IPS-15b (cell line): ENCODE data around the gene CD300A.

Experiments
- H3K27me3 ChIP-seq: one replicate; pipeline ENCODE4 v1.6.1; 2013; ENCODE audit warnings: low read length; ENCODE audit not compliant: control insufficient read depth, insufficient read depth
- H3K36me3 ChIP-seq: one replicate; pipeline ENCODE4 v1.6.1; 2013; ENCODE audit warnings: low read length; ENCODE audit not compliant: control insufficient read depth, insufficient read depth
- H3K4me1 ChIP-seq: one replicate; pipeline ENCODE4 v1.6.1; 2013; ENCODE audit warnings: mild to moderate bottlenecking, low read length; ENCODE audit not compliant: control insufficient read depth, insufficient read depth
- H3K4me3 ChIP-seq: one replicate; pipeline ENCODE4 v1.5.1; 2013; ENCODE audit warnings: low read depth, low read length
- H3K9ac ChIP-seq: one replicate; pipeline ENCODE4 v1.6.1; 2013; ENCODE audit warnings: low read depth, mild to moderate bottlenecking, low read length
- H3K9me3 ChIP-seq: one replicate; pipeline ENCODE4 v1.6.1; 2013; ENCODE audit warnings: mild to moderate bottlenecking, low read length; ENCODE audit not compliant: control insufficient read depth, insufficient read depth

The CD300A gene

GRCh38 chr17:74466111-74466827 lies at the start of gene CD300A:
TSS of gene CD300A (plus strand) at chr17:74466634. CDS start at chr17:74466704, 70 bp downstream.
- Histone ChIP-seq H3K4me1 (no peaks in the 10 kb centered on the region), H3K9ac (peak within 1 kb of the TSS; percentile 12), H3K4me3 (peak within 1 kb of the TSS; percentile 65), H3K9me3 (no peaks in the 10 kb centered on the region), H3K36me3 (no peaks in the 10 kb centered on the region), H3K27me3 (peaks cover 25% of the 10 kb centered on the region)

- Histone ChIP-seq H3K27me3 (no peaks in the 10 kb centered on the region), H3K4me3 (no peak overlapping the region), H3K9me3 (no peaks in the 10 kb centered on the region), H3K36me3 (no peaks in the 10 kb centered on the region), H3K9ac (no peak overlapping the region), H3K4me1 (no peaks in the 10 kb centered on the region)
These were observed 49.0 kb upstream of the CD300A start for GRCh38 chr17:74417178-74418045.

DNA sequence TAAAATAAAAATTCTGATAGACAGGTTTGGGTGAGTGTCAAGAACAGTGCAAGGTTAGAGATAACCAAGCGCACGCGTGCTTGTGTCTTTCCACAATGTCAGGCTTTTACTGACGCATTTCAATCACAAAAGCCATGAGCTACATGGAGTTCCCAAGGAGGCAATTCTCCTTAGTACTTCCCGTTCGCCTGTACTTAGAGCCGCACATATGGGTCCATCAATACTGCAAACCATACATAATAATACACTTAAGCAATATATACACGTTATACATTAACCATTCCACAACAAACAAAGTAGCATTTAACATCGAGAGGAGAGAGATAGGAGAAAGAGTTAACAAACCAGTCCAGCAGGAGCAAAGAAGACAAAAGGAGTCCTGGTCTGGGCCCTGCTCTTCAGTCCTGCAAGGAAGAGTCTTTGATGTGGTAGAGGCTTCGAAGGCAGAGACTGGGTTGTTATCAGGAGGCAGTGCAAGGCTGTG lies 46.5 kb upstream of the CD300A start:
- no peaks in the 10 kb centered on the region for H3K4me1 ChIP-seq
- no peaks in the 10 kb centered on the region for H3K36me3 ChIP-seq
- H3K9me3 ChIP-seq: no peaks in the 10 kb centered on the region
- no peak overlapping the region for H3K4me3 ChIP-seq
- no peak overlapping the region for H3K9ac ChIP-seq
- H3K27me3 ChIP-seq: no peaks in the 10 kb centered on the region

GRCh38 chr17:74424117-74424516 lies 42.3 kb upstream of the CD300A start:
- H3K4me3 ChIP-seq: no peak overlapping the region
- H3K36me3 ChIP-seq: no peaks in the 10 kb centered on the region
- H3K9ac ChIP-seq: no peak overlapping the region
- peaks cover 13% of the 10 kb centered on the region for H3K4me1 ChIP-seq
- H3K9me3 ChIP-seq: no peaks in the 10 kb centered on the region
- H3K27me3 ChIP-seq: no peaks in the 10 kb centered on the region

- no peaks in the 10 kb centered on the region for H3K27me3 ChIP-seq
These were observed 41.8 kb upstream of the CD300A start for GRCh38 chr17:74424657-74425056.

GRCh38 chr17:74426551-74427047 lies 39.8 kb upstream of the CD300A start:
- H3K9ac ChIP-seq: no peak overlapping the region
- peaks cover 20% of the 10 kb centered on the region for H3K4me1 ChIP-seq
- H3K27me3 ChIP-seq: no peaks in the 10 kb centered on the region
- no peaks in the 10 kb centered on the region for H3K36me3 ChIP-seq
- no peak overlapping the region for H3K4me3 ChIP-seq
- H3K9me3 ChIP-seq: no peaks in the 10 kb centered on the region

More at GRCh38 chr17:74424657-74425056, 41.8 kb upstream of the CD300A start:
- Histone ChIP-seq H3K4me3 (no peak overlapping the region), H3K4me1 (peaks cover 15% of the 10 kb centered on the region), H3K9me3 (no peaks in the 10 kb centered on the region), H3K36me3 (no peaks in the 10 kb centered on the region), H3K9ac (no peak overlapping the region)

DNA sequence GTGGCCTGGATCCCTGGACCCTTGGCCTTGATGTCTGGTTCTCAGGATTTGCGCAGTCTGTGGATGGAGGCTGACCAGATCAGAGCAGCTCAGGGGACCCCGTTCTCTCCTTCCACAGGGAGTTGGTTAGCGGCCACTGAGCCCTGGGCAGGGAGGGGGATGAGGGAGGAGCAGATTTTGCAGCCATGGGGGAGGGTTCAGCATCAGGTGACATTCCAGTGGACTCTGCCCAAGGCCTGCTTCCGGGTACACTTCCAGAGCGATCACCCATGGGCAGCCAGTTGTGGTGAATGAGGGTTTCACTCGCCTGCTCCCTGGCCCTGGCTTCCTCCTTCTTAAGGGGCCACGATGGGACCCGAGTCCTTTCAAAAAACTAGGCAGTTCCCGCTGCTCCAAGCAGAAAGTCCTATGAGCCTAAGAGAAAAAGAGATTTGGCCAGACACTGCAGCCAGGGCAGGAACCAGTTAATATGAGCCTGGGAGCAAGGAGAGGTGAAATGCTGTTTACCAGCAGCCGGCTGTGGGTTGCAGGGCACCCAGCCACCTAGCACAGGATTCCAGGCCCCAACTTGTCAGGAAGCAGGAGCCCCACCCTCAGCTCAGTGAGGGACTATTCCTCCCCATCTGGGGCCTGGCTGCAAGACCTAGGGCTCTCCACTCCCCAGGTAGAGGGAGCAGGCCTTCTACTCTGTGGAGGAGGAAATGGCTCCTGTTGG lies 39.2 kb upstream of the CD300A start:
- no peak overlapping the region for H3K4me3 ChIP-seq
- no peaks in the 10 kb centered on the region for H3K36me3 ChIP-seq
- no peak overlapping the region for H3K9ac ChIP-seq
- H3K27me3 ChIP-seq: no peaks in the 10 kb centered on the region
- H3K4me1 ChIP-seq: peaks cover 20% of the 10 kb centered on the region
- H3K9me3 ChIP-seq: no peaks in the 10 kb centered on the region

DNA sequence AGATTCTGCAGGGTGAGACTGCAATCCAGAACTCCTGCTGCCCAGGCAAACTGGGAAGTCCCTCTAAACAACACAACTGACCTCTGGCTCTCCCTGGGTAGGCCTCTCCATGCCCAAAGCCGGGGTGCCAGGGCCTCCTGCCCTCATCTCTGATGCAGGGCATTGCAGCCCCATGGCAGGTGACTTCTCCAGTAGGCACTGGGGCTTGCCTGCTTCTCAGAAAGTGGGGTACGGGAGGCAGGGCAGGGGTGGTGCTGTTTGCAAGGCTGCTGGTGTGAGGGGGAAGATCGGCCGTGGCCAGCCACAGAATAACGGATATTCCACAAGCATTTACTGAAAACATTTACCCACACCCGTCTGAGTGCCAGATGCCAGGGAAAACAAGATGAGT lies 38.7 kb upstream of the CD300A start:
- H3K27me3 ChIP-seq: no peaks in the 10 kb centered on the region
- H3K4me3 ChIP-seq: no peak overlapping the region
- no peaks in the 10 kb centered on the region for H3K9me3 ChIP-seq
- peaks cover 20% of the 10 kb centered on the region for H3K4me1 ChIP-seq
- no peaks in the 10 kb centered on the region for H3K36me3 ChIP-seq
- H3K9ac ChIP-seq: no peak overlapping the region

DNA sequence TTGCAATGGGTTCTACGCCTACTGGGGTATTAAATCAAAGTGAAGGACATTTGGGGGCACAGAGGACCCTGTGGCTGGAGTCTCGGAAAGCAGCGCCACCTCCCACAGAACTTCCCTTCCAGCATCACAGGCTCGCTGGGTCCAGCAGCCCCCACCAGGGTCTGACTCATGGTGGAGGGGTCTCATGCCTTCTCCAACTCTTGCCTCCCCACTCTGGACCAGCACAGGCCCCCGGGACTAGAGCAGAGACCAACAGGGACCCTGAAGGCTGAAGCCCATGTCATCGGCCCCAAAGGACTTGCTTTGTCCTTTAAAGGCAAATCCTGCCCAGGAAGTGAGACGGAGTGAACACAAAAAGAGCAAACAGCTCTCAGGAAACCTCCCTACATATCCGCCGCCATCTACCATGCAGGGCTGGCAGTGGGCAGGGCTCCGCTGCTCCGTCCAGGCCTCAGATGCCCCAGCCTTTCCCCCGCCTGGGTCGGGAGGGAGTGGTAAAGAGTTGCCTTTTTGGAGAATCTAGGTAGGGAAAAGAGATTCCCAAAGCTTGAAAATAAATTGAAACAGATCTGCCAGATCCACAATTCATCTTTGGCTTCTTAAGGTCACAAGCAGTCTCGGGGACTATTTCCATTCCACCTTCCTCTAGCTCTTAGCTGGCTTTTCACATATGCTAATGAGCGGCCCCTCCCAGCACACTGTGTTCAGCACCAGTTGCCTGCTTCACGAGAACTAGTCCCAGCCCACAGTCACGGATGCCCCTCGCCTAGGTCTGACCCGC lies 36.6 kb upstream of the CD300A start:
- H3K4me1 ChIP-seq: peaks cover 28% of the 10 kb centered on the region
- H3K9me3 ChIP-seq: no peaks in the 10 kb centered on the region
- H3K9ac ChIP-seq: peak overlapping the region; percentile 65
- H3K4me3 ChIP-seq: peak overlapping the region; percentile 86
- H3K36me3 ChIP-seq: no peaks in the 10 kb centered on the region
- H3K27me3 ChIP-seq: peaks cover 3% of the 10 kb centered on the region

GRCh38 chr17:74430385-74430705 lies 36.1 kb upstream of the CD300A start:
- no peaks in the 10 kb centered on the region for H3K9me3 ChIP-seq
- H3K36me3 ChIP-seq: no peaks in the 10 kb centered on the region
- peak overlapping the region; percentile 65 for H3K9ac ChIP-seq
- peaks cover 29% of the 10 kb centered on the region for H3K4me1 ChIP-seq
- peak overlapping the region; percentile 86 for H3K4me3 ChIP-seq
- H3K27me3 ChIP-seq: peaks cover 3% of the 10 kb centered on the region
